GM12872 (cell line): ENCODE measurements around the gene HLA-DQB1.

Experiments used
- TF ChIP-seq, protein P1 (sequence below): IDR thresholded peaks from 3 replicates; pipeline ENCODE4 v1.5.1; 2011; ENCODE audit warnings: low read depth, mild to moderate bottlenecking, low read length, moderate library complexity; ENCODE audit not compliant: insufficient read depth

The HLA-DQB1 gene

DNA sequence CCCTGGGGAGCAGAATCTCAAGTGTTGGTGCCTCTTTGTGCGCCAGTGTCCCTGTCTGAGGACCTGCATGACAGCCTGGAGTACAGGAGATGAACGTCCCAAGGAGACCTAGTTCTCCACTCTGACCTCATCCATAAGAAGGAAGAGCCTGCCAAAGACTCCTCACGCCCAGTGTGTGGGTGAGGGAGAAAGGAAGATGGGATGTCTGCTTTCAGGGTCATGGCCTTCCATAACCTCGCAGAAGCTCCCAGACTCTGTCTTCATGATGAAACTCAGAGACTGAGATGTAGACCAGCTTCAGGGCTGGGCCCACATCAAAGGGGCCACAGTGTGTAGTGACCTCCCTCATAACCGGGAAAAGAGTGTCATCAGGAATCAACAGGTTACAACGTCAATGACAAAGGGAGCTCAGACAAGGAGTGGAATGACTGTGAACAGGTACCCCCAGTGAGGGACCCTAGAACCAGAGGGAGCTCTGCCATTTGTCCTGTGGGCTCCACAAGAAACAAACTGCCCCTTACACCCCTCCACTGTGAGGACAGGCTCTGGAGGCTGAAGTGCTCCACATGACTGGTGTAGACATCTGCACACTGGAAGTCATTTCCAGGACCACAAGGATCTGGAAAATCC, 8.1 kb downstream of the HLA-DQB1 start:
- TF ChIP-seq, protein P1, sequence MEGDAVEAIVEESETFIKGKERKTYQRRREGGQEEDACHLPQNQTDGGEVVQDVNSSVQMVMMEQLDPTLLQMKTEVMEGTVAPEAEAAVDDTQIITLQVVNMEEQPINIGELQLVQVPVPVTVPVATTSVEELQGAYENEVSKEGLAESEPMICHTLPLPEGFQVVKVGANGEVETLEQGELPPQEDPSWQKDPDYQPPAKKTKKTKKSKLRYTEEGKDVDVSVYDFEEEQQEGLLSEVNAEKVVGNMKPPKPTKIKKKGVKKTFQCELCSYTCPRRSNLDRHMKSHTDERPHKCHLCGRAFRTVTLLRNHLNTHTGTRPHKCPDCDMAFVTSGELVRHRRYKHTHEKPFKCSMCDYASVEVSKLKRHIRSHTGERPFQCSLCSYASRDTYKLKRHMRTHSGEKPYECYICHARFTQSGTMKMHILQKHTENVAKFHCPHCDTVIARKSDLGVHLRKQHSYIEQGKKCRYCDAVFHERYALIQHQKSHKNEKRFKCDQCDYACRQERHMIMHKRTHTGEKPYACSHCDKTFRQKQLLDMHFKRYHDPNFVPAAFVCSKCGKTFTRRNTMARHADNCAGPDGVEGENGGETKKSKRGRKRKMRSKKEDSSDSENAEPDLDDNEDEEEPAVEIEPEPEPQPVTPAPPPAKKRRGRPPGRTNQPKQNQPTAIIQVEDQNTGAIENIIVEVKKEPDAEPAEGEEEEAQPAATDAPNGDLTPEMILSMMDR = no peak

DNA sequence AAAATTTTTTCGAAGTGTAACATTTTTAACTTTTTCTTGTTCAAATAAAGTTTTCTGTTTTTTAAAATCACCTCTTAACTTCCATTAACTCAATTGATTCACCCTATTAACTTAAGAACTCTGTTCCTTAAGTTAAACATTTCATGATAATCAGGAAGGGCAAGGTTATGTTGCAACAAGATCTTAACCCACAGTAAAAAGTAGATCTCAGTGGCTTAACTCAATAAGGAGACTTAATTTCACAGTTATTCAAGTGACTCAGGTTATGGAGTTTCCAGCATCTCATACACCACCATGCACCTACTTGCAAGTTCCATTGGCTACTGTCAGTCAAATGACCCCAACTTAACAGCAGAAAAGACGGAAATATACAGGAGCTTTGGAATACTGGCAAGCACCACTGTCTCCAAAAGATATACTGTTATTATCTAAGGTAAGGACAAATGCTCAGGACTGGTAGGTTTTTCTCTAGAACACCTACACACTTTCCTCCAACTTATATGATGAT, 11.2 kb downstream of the HLA-DQB1 start:
- TF ChIP-seq, protein P1 = no peak

- TF ChIP-seq, protein P1 = no peak
Measured at GRCh38 chr6:32645047-32645703, 21.3 kb downstream of the HLA-DQB1 start.

GRCh38 chr6:32643904-32644303, 22.6 kb downstream of the HLA-DQB1 start:
- TF ChIP-seq, protein P1 = no peak

DNA sequence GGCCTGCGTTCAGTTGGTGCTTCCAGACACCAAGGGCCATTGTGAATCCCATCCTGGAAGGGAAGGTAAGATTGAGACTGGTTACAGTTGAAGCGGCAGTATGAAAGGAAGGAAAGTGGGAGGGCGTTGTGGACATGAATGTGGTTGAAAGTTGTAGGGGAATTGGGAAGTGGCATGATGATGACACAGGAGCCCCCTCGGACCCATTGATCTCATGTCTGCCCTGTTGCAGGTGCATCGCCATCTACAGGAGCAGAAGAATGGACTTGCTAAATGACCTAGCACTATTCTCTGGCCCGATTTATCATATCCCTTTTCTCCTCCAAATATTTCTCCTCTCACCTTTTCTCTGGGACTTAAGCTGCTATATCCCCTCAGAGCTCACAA, 23.7 kb downstream of the HLA-DQB1 start:
- TF ChIP-seq, protein P1 = no peak

DNA sequence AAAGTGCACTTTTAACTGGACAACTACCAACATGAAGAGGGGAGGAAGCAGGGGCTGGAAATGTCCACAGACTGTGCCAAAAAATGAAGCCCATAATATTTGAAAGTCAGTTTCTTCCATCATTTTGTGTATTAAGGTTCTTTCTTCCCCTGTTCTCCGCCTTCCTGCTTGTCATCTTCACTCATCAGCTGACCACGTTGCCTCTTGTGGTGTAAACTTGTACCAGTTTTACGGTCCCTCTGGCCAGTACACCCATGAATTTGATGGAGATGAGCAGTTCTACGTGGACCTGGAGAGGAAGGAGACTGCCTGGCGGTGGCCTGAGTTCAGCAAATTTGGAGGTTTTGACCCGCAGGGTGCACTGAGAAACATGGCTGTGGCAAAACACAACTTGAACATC, 25.3 kb downstream of the HLA-DQB1 start:
- TF ChIP-seq, protein P1 = no peak

DNA sequence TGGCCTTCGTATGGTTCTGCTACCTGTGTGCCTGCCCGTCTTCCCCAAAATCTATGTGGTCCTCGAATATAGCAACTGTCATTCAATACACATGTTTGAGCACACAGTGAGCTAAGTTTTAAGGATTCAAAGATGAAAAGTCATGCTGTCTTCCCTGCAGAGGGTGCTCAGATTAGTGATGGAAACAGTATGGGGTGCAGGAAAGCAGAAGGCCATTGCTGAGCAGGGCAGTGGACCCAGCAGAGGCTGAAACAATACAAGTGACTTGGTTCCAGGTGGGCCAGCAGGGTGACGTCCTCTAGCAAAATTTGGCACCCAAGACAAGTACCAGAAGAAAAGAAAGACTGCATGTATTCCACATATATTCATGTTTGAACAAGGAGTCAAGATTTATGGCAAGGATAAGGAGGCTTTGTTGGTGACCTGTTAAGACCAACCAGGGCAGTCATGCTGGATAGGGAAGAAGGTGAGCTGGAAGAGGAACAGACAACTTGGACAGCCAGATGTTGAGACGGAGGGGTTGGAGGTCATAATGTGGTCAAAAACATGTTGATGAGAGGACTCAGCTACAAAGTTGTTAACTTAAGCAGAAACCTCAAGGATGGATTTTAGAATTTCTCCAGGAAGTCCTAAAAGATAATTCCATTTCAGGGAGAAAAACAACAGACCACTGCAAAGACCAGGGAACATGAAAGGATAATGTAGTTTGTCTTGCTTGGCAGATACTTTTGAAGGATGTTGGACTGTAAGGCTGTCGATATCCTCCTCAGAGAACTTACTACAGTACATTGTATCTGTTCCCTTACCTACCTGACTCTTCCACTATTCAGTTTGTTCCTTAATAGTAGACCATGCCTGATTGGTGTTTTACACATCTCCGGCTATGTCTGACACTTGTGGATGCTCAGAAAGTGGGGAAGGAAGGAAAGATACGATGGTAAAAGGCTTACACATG, 26.7 kb downstream of the HLA-DQB1 start:
- TF ChIP-seq, protein P1 = no peak
